AG04450 (cell line): Measurements from ENCODE around the gene EFHC2. TPM values are rescaled to one million over a fixed set of nuclear protein-coding genes. Genes with fewer than 3 reads are reported as not detected.

Experiments used
- CTCF ChIA-PET: fragments of 300-600, 350-600 bp; formaldehyde crosslinking; extraction: SDS; loops from one replicate; lab custom pipeline; 2022; ENCODE audit warnings: antibody characterized with exemption, inconsistent platforms; lab: Charles Lee
- POLR2A ChIA-PET: fragments of 350-600 bp; formaldehyde crosslinking; extraction: SDS; loops from one replicate; lab custom pipeline; 2021; ENCODE audit warnings: antibody characterized with exemption, inconsistent platforms; lab: Yijun Ruan, JAX
- DNase-seq: peaks from one replicate; pipeline ENCODE4 v3.0.0-alpha.2; 2011; ENCODE audit warnings: low read depth, low spot score
- H3K27ac ChIP-seq: one replicate; pipeline ENCODE4 v1.5.1; 2012; ENCODE audit warnings: low read depth, low read length, control low read depth
- H3K27me3 ChIP-seq: one replicate; pipeline ENCODE4 v1.6.0; 2012; ENCODE audit warnings: low read length; ENCODE audit not compliant: control insufficient read depth, insufficient read depth
- H3K4me3 ChIP-seq: 2 replicates; pipeline ENCODE4 v1.5.1; 2011; ENCODE audit warnings: mild to moderate bottlenecking, low read depth, low read length, control low read depth
- H3K9me3 ChIP-seq: 2 replicates; pipeline ENCODE4 v1.5.1; 2012; ENCODE audit warnings: low read length; ENCODE audit not compliant: control insufficient read depth, insufficient read depth
- CTCF ChIP-seq: IDR thresholded peaks from 2 replicates; pipeline ENCODE4 v1.5.1; 2011; ENCODE audit warnings: low read depth, low read length, control low read depth, inconsistent platforms
- polyA plus RNA-seq: library from polyadenylated mRNA; depleted of rRNA; stranded (reverse); fragments of >200 nt; gene quantifications from 2 replicates; pipeline ENCODE4 v1.2.3, GENCODE V29; 2011

The EFHC2 gene
- polyA plus RNA-seq, 1 experiment: 0.42 TPM

- DNase-seq: no peak
- CTCF ChIA-PET: interaction anchor here (0.7 kb wide), 1 partner anchor 10 kb away, joined by 11 read pairs; no protein-coding TSS in a partner anchor
- TF ChIP-seq CTCF: no peak
- H3K9me3 ChIP-seq: no peaks in the 10 kb centered on the region
- no peak overlapping the region for H3K4me3 ChIP-seq
- H3K27ac ChIP-seq: no peak overlapping the region
- POLR2A ChIA-PET: no interaction called here
- H3K27me3 ChIP-seq: no peaks in the 10 kb centered on the region
These were observed 11.0 kb downstream of the EFHC2 start for GRCh38 chrX:44332437-44332836.

- no peak for DNase-seq
- POLR2A ChIA-PET: no interaction called here
- H3K27ac ChIP-seq: no peak overlapping the region
- TF ChIP-seq CTCF: no peak
- H3K4me3 ChIP-seq: no peak overlapping the region
- no peaks in the 10 kb centered on the region for H3K27me3 ChIP-seq
- no peaks in the 10 kb centered on the region for H3K9me3 ChIP-seq
- CTCF ChIA-PET: no interaction called here
These were observed 13.2 kb downstream of the EFHC2 start for GRCh38 chrX:44330227-44330626.

- Histone ChIP-seq H3K27me3 (no peaks in the 10 kb centered on the region), H3K27ac (no peak overlapping the region), H3K4me3 (no peak overlapping the region), H3K9me3 (no peaks in the 10 kb centered on the region)
- POLR2A ChIA-PET: no interaction called here
- no peak for TF ChIP-seq CTCF
- CTCF ChIA-PET: no interaction called here
- no peak for DNase-seq
These were observed 23.9 kb downstream of the EFHC2 start for GRCh38 chrX:44319550-44319949.

GRCh38 chrX:44317181-44317580, 26.3 kb downstream of the EFHC2 start:
- Histone ChIP-seq H3K4me3 (no peak overlapping the region), H3K27ac (no peak overlapping the region), H3K9me3 (no peaks in the 10 kb centered on the region), H3K27me3 (no peaks in the 10 kb centered on the region)
- ChIA-PET POLR2A (no interaction called here), CTCF (no interaction called here)
- no peak for TF ChIP-seq CTCF
- no peak for DNase-seq

- DNase-seq: no peak
- Histone ChIP-seq H3K27ac (no peak overlapping the region), H3K27me3 (no peaks in the 10 kb centered on the region), H3K4me3 (no peak overlapping the region), H3K9me3 (no peaks in the 10 kb centered on the region; the same call in 1 of the 2 replicates)
- CTCF ChIA-PET: no interaction called here
- POLR2A ChIA-PET: interaction anchor here (0.5 kb wide), 1 partner anchor 62 kb away, joined by 3 read pairs; no protein-coding TSS in a partner anchor
- no peak for TF ChIP-seq CTCF
These were observed 28.7 kb downstream of the EFHC2 start for GRCh38 chrX:44314808-44315207.
